Ishikawa (cell line): ENCODE measurements around the gene FSIP1.

Experiments used
- CEBPB ChIP-seq: IDR thresholded peaks from 2 replicates; pipeline ENCODE4 v1.6.1; 2012
- CREB1 ChIP-seq: IDR thresholded peaks from 2 replicates; pipeline ENCODE4 v1.6.1; 2012; ENCODE audit warnings: low read depth
- EGR1 ChIP-seq: IDR thresholded peaks from 2 replicates; pipeline ENCODE4 v1.6.1; 2012
- EP300 ChIP-seq: IDR thresholded peaks from 2 replicates; pipeline ENCODE4 v1.6.1; 2012; ENCODE audit warnings: borderline replicate concordance
- FOXM1 ChIP-seq: IDR thresholded peaks from 2 replicates; pipeline ENCODE4 v1.6.1; 2012; ENCODE audit warnings: low read depth, borderline replicate concordance
- USF1 ChIP-seq: IDR thresholded peaks from 2 replicates; pipeline ENCODE4 v1.6.1; 2012
- YY1 ChIP-seq: IDR thresholded peaks from 2 replicates; pipeline ENCODE4 v1.6.1; 2012; ENCODE audit warnings: low read depth
- ZBTB7A ChIP-seq: IDR thresholded peaks from 2 replicates; pipeline ENCODE4 v1.6.1; 2012; ENCODE audit warnings: low read depth

GRCh38 chr15:39582977-39583595, 199.6 kb downstream of the FSIP1 start:
- TF ChIP-seq USF1 (no peak), CEBPB (no peak), ZBTB7A (no peak), EP300 (no peak), YY1 (no peak), CREB1 (no peak), EGR1 (no peak), FOXM1 (no peak)
